Measurements from ENCODE around the gene SV2C. TPM values are rescaled to one million over a fixed set of nuclear protein-coding genes. Genes with fewer than 3 reads are reported as not detected.
"Not testable (repeated sequence)": the region's sequence is repeated elsewhere in the genome, so short reads cannot be mapped to it uniquely, and the experiment has no call there.

Gene SV2C
- total and polyA plus RNA-seq, 7 donors, result under 0.01 to 0.01 TPM; not detected in 5

DNA sequence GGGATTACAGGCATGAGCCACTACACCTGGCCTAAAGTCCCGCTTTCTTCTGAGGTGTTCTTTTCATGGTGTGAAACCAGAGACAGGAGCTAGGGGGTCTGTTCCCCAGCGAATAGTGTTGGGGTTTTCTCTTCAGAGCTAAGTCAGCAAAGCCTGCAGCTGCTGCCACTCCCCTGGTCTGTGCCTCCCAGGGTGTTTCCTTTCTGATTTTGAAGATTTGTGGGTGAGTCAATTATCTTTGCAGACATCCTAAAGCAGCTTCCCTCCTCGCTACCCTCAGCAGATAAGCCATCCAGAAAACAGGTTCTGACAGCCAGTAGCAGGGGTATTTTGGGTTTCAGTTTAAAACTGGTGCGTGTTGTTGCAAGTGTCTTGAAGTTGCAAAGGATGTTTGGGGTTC lies 247.9 kb downstream of the SV2C start:
- Histone ChIP-seq H3K27me3 (ENCODE audit: insufficient read depth in 3 of 3, low read length in 2 of 3) (no peaks in the 10 kb centered on the region), H3K4me3 (no peak overlapping the region), H3K9me3 (no peaks in the 10 kb centered on the region), H3K36me3 (ENCODE audit: insufficient read depth in 1 of 2, low read depth in 1 of 2) (no peaks in the 10 kb centered on the region), H3K27ac (no peak overlapping the region), H3K4me1 (peaks cover 3% of the 10 kb centered on the region)
- ATAC-seq (no peak), DNase-seq (no peak)
- intact Hi-C loops (cut with DNase I), result no loop called here
- no peak for TF ChIP-seq CTCF (IDR thresholded peaks at IDR 0.05)
- 58 to 63% (median 58%) methylated on average over 4 of the region's 4 CpGs for WGBS, 3 donors

DNA sequence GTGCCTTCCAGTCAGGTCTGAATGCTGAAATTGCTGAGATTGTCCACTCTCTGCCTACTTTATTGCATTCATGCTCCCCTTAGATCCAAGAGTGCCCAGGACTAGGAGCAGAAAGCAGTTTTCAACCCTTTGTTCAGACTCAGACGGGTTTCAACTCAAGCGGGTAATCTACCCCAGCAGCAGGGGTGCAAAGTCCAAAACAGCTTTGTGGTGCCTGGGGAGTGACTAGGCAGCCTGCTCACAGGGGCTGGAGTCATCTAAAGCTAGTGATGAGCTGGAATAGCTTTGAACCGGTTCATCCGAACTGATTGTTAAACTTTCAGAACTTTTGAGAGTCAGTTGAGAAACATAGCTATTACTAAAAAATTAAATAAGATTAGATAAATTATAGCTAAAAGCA lies 248.9 kb downstream of the SV2C start:
- no peaks in the 10 kb centered on the region for H3K27me3 ChIP-seq (ENCODE audit: insufficient read depth in 3 of 3, low read length in 2 of 3)
- no peak for TF ChIP-seq CTCF (IDR thresholded peaks at IDR 0.05)
- ATAC-seq (no peak), DNase-seq (no peak)
- no peaks in the 10 kb centered on the region for H3K9me3 ChIP-seq
- no peaks in the 10 kb centered on the region for H3K4me1 ChIP-seq
- no peaks in the 10 kb centered on the region for H3K36me3 ChIP-seq (ENCODE audit: insufficient read depth in 1 of 2, low read depth in 1 of 2)
- WGBS, 3 donors, result 83 to 92% (median 88%) methylated on average over 4 of the region's 4 CpGs
- H3K27ac ChIP-seq, result no peak overlapping the region
- intact Hi-C loops (cut with DNase I), result no loop called here
- no peak overlapping the region for H3K4me3 ChIP-seq

DNA sequence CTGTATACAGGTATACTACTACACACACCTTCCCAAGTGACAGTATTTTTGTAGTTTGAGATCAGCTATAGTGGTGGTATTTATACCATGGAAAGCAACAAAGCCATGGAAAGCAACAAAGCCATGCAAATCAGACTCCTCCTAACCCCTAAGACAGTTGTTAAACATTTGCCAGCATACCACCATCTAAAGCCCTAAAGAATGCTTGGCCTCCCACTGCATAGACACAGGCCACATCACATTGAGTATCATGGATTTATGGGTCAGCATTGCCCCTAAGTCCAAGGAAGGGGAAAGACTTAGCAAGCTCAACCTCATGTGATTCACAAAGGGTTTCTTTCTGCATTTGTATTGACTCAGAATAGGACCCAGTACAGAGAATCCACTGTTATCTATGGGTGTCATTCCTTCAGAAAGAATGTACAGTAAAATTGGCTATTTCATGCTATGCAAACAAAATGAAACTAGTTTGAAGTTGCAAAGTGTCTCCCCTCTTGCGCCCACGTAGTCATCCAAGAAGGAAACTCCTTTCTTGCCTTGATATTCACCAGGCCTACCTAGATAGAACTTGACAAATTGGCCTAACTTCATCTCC lies 249.5 kb downstream of the SV2C start:
- 75 to 86% (median 76%) methylated on average over 2 of the region's 2 CpGs for WGBS, 3 donors
- ATAC-seq (no peak), DNase-seq (no peak)
- Histone ChIP-seq H3K4me1 (no peaks in the 10 kb centered on the region), H3K36me3 (ENCODE audit: insufficient read depth in 1 of 2, low read depth in 1 of 2) (no peaks in the 10 kb centered on the region), H3K27me3 (ENCODE audit: insufficient read depth in 3 of 3, low read length in 2 of 3) (no peaks in the 10 kb centered on the region), H3K27ac (no peak overlapping the region), H3K4me3 (no peak overlapping the region), H3K9me3 (no peaks in the 10 kb centered on the region)
- intact Hi-C loops (cut with DNase I), result no loop called here
- no peak for TF ChIP-seq CTCF (IDR thresholded peaks at IDR 0.05)

DNA sequence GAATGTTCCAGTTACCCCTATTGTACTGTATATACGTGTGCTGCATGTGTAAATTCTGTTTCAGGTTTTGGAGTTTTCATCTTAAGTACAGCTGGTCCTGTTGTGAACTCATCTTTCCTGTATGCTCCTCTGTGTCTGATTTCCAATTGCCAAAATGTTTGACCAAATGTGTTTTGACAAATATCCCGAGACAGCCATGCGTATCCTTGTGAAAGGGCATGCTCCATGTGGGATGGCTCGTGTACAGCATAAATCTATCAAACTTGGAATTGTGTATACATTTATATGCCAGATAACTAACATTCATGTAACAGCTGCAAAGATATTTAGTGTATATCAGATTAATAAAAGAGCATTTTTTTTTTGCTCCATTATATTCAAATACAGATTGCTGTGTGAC lies 250.4 kb downstream of the SV2C start:
- ATAC-seq (no peak), DNase-seq (no peak)
- TF ChIP-seq CTCF (IDR thresholded peaks at IDR 0.05), result no peak
- no peak overlapping the region for H3K4me3 ChIP-seq
- H3K4me1 ChIP-seq, result no peaks in the 10 kb centered on the region
- H3K27me3 ChIP-seq (ENCODE audit: insufficient read depth in 3 of 3, low read length in 2 of 3), result no peaks in the 10 kb centered on the region
- no peak overlapping the region for H3K27ac ChIP-seq
- 34 to 43% (median 38%) methylated on average over 4 of the region's 4 CpGs for WGBS, 3 donors
- H3K9me3 ChIP-seq, result no peaks in the 10 kb centered on the region
- H3K36me3 ChIP-seq (ENCODE audit: insufficient read depth in 1 of 2, low read depth in 1 of 2), result no peaks in the 10 kb centered on the region
- intact Hi-C loops (cut with DNase I), result no loop called here

- intact Hi-C loops (cut with DNase I), result no loop called here
- 85 to 90% (median 87%) methylated on average over 3 of the region's 3 CpGs for WGBS, 3 donors
- H3K27ac ChIP-seq, result no peak overlapping the region
- no peak for ATAC-seq
- H3K4me3 ChIP-seq, result no peak overlapping the region
- no peaks in the 10 kb centered on the region for H3K9me3 ChIP-seq
- no peaks in the 10 kb centered on the region for H3K27me3 ChIP-seq (ENCODE audit: insufficient read depth in 3 of 3, low read length in 2 of 3)
- no peak for TF ChIP-seq CTCF (IDR thresholded peaks at IDR 0.05)
- H3K4me1 ChIP-seq, result no peaks in the 10 kb centered on the region
- DNase-seq, result no peak
- H3K36me3 ChIP-seq (ENCODE audit: insufficient read depth in 1 of 2, low read depth in 1 of 2), result no peaks in the 10 kb centered on the region
Measured at GRCh38 chr5:76334574-76334973, 251.4 kb downstream of the SV2C start.

DNA sequence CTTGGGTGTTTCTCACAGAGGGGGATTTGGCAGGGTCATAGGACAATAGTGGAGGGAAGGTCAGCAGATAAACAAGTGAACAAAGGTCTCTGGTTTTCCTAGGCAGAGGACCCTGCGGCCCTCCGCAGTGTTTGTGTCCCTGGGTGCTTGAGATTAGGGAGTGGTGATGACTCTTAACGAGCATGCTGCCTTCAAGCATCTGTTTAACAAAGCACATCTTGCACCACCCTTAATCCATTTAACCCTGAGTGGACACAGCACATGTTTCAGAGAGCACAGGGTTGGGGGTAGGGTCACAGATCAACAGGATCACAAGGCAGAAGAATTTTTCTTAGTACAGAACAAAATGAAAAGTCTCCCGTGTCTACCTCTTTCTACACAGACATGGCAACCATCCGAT lies 252.3 kb downstream of the SV2C start:
- H3K9me3 ChIP-seq; ATAC-seq; H3K27ac ChIP-seq; DNase-seq; H3K36me3 ChIP-seq (ENCODE audit: insufficient read depth in 1 of 2, low read depth in 1 of 2); intact Hi-C loops (cut with DNase I); H3K4me1 ChIP-seq; H3K27me3 ChIP-seq (ENCODE audit: insufficient read depth in 3 of 3, low read length in 2 of 3); H3K4me3 ChIP-seq: not testable (repeated sequence)
- 79 to 96% (median 91%) methylated on average over 2 of the region's 5 CpGs for WGBS, 3 donors

- WGBS, 3 donors, result 96 to 97% (median 97%) methylated on average over 22 to 33 of the region's 33 CpGs
- H3K27ac ChIP-seq; ATAC-seq; H3K9me3 ChIP-seq; H3K36me3 ChIP-seq (ENCODE audit: insufficient read depth in 1 of 2, low read depth in 1 of 2); H3K4me1 ChIP-seq; H3K27me3 ChIP-seq (ENCODE audit: insufficient read depth in 3 of 3, low read length in 2 of 3); intact Hi-C loops (cut with DNase I); H3K4me3 ChIP-seq; DNase-seq: not testable (repeated sequence)
Measured at GRCh38 chr5:76336253-76336809, 253.1 kb downstream of the SV2C start.
